NCI-H1930 (cell line): ENCODE measurements around the gene EAF1.
"Not testable (repeated sequence)": the region's sequence is repeated elsewhere in the genome, so short reads cannot be mapped to it uniquely, and the experiment has no call there.

Source experiments
- DNase-seq, 2 experiments: peaks; one replicate each; lab custom pipeline; 2025; lab: John Stamatoyannopoulos, UW

EAF1 gene

GRCh38 chr3:15452156-15452555, 24.8 kb downstream of the EAF1 start:
- DNase-seq: no peak

- no peak for DNase-seq
These were observed 25.6 kb downstream of the EAF1 start for GRCh38 chr3:15452961-15453360.

GRCh38 chr3:15453501-15453900, 26.1 kb downstream of the EAF1 start:
- no peak for DNase-seq

- DNase-seq: no peak
These were observed 26.7 kb downstream of the EAF1 start for GRCh38 chr3:15453991-15454625.

- no peak for DNase-seq
These were observed 27.6 kb downstream of the EAF1 start for GRCh38 chr3:15454965-15455364.

GRCh38 chr3:15455756-15456155, 28.4 kb downstream of the EAF1 start:
- DNase-seq: no peak

GRCh38 chr3:15456321-15456720, 28.9 kb downstream of the EAF1 start:
- no peak for DNase-seq

- not testable (repeated sequence) for DNase-seq
These were observed 29.5 kb downstream of the EAF1 start for GRCh38 chr3:15456915-15457314.

- no peak for DNase-seq
These were observed 30.9 kb downstream of the EAF1 start for GRCh38 chr3:15458212-15458780.

GRCh38 chr3:15460891-15461531, 33.6 kb downstream of the EAF1 start:
- no peak for DNase-seq

- no peak for DNase-seq
These were observed 35.1 kb downstream of the EAF1 start for GRCh38 chr3:15462451-15462850.

GRCh38 chr3:15465876-15466585, 38.6 kb downstream of the EAF1 start:
- no peak for DNase-seq

- DNase-seq: no peak
These were observed 40.1 kb downstream of the EAF1 start for GRCh38 chr3:15467227-15468181.

- DNase-seq: no peak
These were observed 42.9 kb downstream of the EAF1 start for GRCh38 chr3:15470261-15470660.

- no peak for DNase-seq
These were observed 43.5 kb downstream of the EAF1 start for GRCh38 chr3:15470849-15471248.

- no peak for DNase-seq
These were observed 44.5 kb downstream of the EAF1 start for GRCh38 chr3:15471861-15472260.

GRCh38 chr3:15475161-15475560, 47.8 kb downstream of the EAF1 start:
- no peak for DNase-seq

GRCh38 chr3:15476378-15476777, 49.0 kb downstream of the EAF1 start:
- no peak for DNase-seq

GRCh38 chr3:15477951-15478639, 50.7 kb downstream of the EAF1 start:
- no peak for DNase-seq

- DNase-seq: no peak
These were observed 51.2 kb downstream of the EAF1 start for GRCh38 chr3:15478640-15478979.
